Fibroblast of skin of back (primary cell): ENCODE measurements around the gene SCGB3A1.

Experiments used
- DNase-seq: peaks from one replicate; pipeline ENCODE4 v3.0.0-alpha.2; 2013

SCGB3A1 gene

GRCh38 chr5:180586204-180586603 lies 5.1 kb downstream of the SCGB3A1 start:
- no peak for DNase-seq

DNA sequence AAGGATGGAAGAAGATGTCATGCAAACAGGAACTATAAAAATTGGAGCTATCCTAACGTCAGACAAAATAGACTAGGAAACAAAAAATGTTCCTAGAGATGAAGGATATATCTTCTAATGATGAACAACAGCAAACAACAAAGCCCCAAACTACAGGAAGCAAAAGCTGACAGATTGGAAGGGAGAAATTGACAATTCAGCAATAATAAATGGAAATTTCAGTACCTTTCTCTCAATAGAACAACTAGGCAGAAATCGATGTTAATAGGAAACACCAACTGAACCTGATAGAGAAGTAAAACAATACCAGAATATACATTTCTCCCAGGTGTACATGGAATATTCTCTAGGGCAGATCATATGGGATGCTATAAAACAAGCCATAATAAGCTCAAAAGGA lies 7.6 kb downstream of the SCGB3A1 start:
- DNase-seq: no peak

- no peak for DNase-seq
These were observed 10.6 kb downstream of the SCGB3A1 start for GRCh38 chr5:180580681-180581080.

DNA sequence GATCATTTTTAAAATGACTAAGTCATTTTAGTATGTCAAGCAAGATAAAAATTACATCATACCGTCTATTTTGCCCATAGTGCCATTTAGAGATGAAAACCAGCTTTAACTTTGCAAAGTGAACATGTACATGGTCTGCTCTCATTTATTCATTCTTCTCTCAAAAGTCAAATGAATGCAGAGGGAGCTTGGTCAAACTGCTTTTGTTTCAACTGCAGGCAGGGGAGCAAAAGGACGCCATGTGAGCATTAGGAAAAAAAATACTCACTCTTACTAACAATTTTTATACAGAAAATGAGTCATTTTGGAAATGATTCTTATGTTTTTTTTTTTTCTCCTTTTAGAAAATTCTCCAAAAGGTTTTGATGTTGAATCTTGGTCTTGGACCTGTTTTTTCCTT lies 15.7 kb downstream of the SCGB3A1 start:
- peak; percentile 7 for DNase-seq

- no peak for DNase-seq
These were observed 22.4 kb downstream of the SCGB3A1 start for GRCh38 chr5:180568914-180569313.

DNA sequence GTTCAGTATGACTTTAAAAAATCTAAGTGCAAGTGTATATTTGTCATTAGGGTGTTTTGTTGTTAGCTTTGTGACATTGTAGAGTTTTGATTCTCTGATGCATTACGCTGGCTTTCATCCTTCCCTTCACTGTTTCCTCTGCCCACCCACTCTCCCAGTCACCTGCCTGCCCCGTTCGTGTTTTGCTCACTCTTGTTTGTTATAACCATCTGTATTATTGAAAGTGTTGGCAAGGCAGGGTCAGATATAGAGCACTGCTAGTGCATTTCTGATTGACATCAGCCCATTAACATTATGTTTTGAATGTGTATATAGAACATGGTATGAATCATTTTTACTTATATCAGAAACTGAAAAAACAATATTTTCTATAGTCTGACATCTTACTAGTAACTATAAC lies 27.3 kb downstream of the SCGB3A1 start:
- no peak for DNase-seq

GRCh38 chr5:180558232-180558631 lies 33.1 kb downstream of the SCGB3A1 start:
- DNase-seq: no peak

GRCh38 chr5:180557217-180557809 lies 34.0 kb downstream of the SCGB3A1 start:
- peak; percentile 46 for DNase-seq

GRCh38 chr5:180555168-180555921 lies 36.0 kb downstream of the SCGB3A1 start:
- peak; percentile 3 for DNase-seq

DNA sequence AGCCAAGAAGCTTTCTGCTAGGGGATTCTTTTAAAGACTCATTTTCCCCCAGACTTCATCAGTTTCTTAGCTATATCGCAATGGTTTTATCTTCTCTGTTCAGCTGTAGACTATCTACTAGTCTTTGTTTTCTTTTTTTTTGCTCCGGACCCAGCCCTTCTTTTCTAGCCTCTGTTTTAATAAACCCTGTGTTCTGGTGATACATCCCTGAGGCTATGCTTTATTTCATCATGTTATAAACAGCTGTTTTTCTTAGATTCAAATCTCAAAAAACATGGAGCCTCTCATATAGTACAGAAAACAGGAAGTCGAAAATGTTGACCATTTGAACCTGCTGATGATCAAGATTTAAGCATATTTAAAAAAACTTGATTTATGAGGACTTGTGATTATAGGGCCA lies 37.8 kb downstream of the SCGB3A1 start:
- no peak for DNase-seq

DNA sequence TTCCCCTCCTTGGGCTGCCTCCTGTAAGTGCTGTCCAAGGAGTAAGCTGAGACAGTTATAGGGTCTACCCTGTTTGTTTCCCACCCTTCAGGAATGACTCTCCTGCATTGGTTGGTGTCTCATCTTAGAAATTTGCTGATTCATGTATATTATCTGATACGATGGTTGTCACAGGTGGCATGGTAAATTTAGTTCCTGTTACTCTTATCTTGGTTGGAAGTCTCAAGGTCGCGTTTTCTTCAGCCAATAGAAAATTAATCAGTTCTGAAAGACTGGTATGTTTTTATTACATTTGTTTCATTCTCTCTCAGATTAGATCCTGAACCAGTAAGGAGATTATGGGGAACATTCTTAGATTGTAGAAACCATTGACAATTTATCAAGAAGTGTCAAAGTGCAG lies 42.7 kb downstream of the SCGB3A1 start:
- no peak for DNase-seq

- DNase-seq: no peak
These were observed 46.1 kb downstream of the SCGB3A1 start for GRCh38 chr5:180545248-180545647.

DNA sequence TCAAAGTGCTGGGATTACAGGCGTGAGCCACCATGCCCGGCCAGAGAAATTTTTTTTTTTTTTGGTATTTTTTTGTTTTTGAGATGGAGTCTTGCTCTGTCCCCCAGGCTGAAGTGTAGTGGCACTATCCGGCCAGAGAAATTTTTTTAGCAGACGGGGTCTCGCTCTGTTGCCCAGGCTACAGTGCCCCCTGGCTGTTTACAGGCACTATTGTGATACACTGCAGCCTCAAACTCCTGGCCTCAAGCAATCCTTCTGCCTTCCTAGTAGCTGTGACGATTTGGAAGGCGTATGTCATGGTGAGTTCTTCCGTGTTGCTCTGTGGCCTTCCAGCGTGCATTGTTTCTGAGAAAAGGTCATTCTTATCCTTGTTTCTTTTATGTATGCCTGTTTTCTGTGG lies 49.6 kb downstream of the SCGB3A1 start:
- no peak for DNase-seq
